DMS53 treated with DMSO at 0.1 percent for 48 hours (cell line): ENCODE results near the gene MYL9.

ENCODE experiments used
- DNase-seq: peaks from one replicate; lab custom pipeline; 2025; ENCODE audit not compliant: unreplicated experiment; lab: John Stamatoyannopoulos, UW

The MYL9 gene

DNA sequence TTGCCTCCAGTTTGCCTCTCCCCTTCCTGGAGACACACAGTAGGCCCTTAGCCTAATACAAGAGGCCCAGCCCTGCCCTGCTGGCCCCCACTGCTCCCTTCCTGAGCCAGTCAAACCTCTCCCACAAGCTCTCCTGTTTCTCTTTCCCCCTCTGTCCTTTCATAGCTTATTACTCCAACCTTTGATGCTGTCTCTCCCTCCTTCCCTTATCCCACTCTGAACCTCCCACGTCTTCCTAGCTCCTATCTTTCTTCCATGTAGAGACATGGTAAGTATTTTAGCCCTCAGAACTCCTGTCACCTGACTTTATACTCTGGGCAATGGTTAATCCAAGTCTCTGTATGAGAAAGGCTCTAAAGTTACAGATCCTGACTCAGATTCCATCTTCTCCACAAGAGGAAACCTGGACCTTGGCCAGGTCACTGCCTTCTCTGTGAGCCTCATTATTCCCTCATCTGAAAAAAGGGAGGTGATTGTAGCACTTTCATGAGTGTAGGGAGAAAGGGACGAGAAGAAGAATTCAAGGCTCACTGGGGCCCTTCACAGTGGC, 38.8 kb downstream of the MYL9 start:
- no peak for DNase-seq

DNA sequence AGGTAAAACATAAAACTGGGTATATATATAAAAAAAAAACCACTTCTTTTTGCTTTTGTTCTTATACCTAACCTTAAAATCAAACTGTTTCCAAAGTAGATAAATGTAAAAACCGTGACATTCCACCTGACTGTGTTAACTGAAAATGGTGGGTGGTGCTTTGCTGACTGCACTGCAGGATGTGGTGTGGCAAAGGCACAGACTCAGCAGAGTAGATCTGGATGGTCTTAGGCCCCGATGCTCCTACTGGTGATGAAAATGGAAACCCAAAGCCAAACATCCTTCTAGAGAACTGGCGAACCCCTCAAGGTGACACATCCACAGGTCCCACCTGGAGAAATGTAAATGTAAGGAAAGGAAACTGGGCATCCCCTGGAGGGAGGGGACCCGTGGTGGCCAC, 41.0 kb downstream of the MYL9 start:
- no peak for DNase-seq

DNA sequence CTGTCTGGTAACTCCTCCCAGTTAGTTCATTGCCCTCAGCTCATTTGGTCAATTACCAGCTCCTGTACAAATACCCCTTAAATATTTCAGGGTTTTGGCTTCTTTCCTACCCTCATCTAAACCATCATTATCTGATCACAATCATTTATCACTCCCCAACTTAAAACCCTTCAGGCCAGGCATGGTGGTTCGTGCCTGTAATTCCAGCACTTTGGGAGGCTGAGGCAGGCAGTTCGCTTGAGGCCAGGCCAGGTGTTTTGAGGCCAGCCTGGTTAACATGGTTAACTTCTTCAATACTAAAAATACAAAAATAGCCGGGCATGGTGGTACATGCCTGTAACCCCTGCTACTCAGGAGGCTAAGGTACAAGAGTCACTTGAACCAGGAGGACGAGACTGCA, 41.5 kb downstream of the MYL9 start:
- DNase-seq: no peak

DNA sequence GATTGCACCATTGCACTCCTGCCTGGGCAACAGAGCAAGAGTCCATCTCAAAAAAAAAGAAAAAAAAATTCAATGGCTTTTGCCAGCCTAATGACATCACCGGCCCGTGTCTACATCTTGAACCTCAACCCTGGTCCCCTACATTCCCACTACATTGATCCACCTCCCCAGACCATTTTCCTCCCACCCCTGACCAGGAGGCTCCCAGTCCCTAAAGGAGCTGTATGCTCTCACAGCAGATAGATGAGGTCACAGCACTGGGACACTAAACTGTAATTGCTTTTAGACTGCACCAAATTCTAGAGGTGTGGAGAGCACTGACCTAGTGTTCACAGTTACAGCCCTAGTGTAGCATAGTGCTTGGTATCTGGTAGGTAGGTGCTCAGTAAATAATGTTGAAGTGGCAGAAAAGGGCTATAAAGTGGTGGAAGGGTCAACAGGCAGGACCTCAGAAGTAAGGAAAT, 42.7 kb downstream of the MYL9 start:
- DNase-seq: no peak

DNA sequence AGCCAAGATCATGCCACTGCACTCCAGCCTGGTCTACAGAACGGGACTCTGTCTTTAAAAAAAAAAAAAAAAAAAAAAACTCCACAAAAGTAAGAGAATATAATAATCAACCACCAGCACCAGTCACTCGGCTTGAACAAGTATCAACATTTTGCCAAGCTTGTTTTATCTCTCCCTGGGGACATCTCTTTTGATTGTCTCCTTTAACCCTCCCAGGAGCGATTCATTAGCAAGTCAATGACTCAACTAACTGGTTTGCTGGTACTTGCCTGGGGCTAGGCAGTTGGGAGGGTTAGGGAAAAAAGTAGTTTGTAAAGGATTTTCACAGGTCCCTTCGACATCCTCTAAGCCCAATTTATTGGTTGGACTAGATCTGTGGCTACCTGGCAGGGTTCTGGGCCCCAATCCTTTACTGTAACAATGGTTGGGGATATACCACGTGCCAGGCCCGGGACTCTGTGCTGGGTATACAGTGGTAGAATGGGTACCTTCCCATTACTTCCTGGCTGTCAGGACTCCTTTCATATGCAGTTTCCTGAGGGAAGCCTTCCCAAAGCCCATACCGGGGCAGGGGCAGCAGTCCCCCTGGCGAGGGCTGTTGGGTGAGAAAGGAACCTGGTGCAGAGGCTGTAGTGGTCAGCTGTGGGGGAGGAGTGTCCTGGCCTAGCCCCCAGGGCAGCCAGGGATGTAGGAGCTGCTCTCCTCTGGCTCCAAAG, 44.2 kb downstream of the MYL9 start:
- DNase-seq: no peak

DNA sequence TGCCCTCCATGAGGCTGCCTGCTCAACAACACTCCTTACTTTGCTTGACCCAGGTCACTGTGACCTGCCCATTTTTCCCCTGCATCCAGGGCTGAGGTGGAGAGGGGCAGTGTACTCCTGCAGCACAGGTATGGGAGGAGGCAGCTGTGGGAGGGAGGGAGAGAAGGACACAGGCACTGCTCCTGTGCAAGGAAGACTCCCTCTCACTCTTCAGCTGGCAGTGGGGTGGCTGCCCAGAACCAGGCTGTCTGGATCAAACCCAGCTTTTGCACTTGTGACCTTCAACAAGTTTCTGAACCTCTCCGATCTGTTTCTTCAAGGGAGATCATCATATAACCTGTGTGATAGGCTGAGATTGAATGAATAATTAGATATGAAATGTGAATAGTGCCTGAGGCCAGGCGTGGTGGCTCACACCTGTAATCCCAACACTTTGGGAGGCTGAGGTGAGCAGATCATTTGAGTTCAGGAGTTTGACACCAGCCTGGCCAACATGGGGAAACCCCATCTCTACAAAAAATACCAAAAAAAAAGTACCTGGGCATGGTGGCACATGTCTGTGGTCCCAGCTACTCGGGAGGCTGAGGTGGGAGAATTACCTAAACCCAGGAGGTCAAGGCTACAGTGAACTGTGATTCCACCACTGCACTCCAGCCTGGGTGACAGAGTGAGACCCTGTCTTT, 46.2 kb downstream of the MYL9 start:
- DNase-seq: no peak

DNA sequence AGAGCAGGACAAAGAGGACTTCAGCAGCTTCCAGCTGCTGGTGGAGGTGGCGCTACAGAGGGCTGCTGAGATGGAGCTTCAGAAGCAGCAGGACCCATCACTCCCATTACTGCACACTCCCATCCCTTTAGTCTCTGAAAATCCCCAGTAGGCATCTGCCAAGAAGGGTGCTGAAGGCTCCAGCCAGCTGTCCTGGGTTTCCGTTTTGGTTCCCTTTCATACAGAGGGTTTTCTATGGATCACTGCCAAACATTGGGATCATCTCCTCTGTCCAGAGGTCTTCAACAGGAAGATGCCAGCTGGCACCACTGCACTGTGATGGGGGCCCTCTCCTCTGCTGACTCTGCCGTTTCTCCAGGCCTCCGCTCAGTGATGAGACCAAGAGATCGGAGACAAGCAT, 50.0 kb downstream of the MYL9 start:
- DNase-seq: no peak

DNA sequence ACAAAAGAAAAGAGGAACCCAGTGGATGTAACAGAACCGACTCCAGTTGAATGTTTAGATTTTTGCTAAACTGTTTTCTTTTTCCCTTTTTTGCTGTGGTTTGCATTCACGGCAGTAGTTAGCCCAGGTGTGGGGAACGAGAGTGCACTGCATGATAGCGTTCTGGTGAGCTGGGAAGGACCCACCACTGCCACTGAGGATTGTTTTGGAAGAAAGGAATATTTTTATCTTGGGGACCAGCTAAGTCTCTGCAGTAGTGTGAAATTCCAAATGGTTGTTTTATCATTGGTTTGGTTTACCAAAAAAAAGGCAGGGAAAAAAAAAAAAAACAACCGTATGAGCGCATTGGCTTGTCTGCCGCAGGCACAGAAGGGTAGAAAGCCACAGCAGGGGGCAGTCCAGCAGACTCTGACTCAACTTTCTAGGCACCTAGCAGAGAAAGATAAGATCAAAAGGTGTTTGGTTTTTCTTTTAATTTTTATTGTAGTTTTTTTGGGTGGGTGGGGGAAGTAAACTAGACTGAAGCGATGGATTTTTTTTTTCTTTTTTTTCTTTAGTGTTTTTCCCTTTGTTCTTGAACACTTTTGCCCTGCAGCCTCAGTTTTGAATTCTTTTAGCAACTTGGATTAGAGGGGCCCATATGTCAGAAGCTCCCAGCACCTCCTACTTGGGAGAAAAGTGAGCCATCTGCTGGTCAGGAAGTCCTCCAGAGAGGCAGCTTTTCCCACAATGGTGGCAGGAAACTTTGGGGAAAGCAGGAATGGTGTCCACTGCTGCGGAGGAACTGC, 50.7 kb downstream of the MYL9 start:
- no peak for DNase-seq

DNA sequence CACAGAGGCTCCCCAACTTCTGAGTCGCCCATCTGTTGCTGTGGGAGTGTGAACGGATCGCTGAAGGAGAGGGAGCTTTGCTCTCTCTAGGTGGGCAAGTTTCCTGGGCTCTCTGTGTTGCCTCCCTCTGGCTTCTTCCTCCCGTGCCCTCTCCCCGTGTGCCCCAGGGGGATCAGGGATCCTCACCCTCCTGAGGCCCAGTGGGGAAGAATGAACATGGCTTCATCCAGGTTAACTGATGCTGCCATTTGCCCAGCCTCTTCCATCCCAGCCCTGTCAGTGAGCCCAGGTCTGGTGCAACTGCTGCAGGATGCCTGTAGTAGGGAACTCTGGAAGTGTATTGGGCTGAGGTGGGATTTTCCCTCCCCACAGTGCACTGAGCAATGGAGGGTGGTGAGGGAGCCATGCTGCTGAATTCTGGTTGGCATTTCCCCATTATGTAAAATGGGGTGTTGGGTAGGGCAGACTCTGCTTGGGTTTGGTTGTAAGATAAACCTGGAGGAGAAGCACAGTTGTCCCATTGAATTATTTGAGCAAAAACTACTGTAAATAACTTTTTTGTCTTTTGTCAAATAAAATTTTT, 52.1 kb downstream of the MYL9 start:
- DNase-seq: no peak

DNA sequence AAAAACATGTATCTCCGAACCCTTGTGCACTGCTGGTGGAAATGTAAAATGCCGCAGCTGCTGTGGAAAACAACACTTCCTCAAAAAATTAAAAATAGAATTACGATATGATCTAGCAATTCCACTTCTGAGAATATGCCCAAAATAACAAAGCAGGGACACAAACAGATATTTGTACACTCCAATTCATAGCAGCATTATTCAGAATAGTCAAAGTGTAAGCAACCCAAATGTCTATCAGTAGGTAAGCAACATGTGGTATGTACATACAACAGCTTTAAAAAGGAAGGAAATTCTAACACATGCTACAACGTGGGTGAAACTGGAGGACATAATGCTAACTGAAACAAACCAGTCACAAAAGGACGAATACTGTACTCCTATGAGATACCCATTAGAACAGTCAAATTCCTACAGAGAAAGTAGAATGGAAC, 58.6 kb downstream of the MYL9 start:
- no peak for DNase-seq
